NOMO-1 (cell line): Measurements from ENCODE around the gene TAGLN.
"Not testable (repeated sequence)": the region's sequence is repeated elsewhere in the genome, so short reads cannot be mapped to it uniquely, and the experiment has no call there.

Experiments used
- DNase-seq, 2 experiments: peaks; one replicate each; lab custom pipeline; 2025; ENCODE audit not compliant: unreplicated experiment in 2 of 2; lab: John Stamatoyannopoulos, UW

TAGLN gene

DNA sequence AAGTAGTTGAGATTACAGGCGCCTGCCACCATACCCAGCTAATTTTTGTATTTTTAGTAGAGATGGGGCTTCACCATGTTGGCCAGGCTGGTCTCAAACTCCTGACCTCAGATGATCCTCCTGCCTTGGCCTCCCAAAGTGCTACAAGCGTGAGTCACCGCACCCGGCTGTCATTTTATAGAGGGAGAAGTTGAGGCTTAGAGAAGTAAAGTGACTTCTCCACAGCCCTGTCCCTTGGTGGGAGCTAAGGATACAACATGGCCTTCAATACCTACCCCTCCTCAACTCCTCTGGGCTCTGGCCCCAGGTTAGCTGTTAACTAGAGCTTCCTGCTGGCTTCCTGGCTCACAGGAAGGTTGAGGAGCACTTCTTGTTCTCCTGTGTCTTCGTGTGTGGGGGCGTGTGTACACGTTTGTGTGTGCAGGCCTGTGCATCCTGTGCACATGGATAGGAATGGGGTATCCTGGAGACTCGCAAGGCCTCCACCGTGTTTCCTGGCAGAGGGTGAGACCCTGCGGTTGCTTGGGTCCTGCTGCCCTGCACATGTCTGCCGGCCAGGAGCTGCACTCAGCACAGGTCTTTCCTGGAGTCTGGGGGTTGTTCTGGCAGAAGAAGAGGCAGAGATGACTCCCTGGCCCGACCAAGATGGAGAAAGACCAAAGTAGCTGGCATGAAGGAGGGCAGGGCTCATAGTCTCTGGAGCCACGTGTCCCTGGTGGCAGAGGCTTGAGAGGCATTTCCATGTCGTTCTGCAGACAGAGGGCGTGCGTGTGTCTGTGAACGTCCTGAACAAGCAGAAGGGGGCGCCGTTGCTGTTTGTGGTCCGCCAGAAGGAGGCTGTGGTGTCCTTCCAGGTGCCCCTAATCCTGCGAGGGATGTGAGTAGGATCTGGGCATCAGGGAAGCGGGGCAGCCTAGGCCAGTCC lies 18.2 kb upstream of the TAGLN start:
- peak; percentile 53 to 73 for DNase-seq

DNA sequence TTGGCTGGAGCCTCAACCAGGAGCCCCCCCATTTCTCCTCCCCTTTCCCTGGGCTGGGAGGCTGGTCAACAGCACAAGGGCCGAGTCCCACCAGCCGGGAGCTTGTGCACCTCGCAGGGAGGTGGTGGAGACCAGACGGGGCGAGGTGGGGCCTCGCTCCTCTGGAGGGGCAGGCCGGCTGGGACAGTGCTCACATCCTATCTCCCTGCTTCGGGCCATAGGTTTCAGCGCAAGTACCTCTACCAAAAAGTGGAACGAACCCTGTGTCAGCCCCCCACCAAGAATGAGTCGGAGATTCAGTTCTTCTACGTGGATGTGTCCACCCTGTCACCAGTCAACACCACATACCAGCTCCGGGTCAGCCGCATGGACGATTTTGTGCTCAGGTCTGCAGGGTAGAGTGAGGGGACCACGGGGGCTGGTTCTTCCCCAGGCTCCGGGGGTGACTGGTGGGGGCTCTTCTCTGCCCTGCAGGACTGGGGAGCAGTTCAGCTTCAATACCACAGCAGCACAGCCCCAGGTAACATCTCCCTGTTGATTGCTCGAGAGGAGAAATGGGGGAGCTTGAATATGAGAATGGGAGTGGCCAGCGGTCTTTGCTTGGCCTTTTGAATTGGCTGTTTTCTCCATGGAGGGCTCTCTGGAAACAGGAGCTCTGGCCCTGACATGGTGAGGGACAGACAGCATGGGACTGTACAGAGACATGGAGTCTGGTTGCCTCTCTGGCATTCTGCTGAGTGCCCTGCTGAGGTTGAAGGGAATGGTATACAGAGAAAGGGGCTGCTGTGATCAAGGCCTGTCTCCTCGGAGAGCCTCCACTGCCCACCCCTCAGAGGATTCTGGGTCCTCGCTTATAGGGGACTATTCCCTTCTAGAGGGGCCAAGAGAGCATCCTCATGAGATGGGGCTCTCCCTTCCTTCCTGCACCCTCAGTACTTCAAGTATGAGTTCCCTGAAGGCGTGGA lies 17.3 kb upstream of the TAGLN start:
- DNase-seq: no peak

- no peak for DNase-seq
These were observed 16.6 kb upstream of the TAGLN start for GRCh38 chr11:117182551-117182935.

DNA sequence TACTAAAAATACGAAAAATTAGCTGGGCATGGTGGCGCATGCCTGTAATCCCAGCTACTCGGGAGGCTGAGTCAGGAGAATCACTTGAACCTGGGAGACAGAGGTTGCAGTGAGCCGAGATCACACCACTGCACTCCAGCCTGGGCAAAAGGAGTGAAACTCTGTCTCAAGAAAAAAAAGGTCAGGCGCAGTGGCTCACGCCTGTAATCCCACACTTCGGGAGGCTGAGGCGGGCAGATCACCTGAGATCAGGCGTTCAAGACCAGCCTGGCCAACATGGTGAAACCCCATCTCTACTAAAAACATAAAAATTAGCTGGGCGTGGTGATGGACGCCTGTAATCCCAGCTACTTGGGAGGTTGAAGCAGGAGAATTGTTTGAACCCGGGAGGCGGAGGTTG lies 16.0 kb upstream of the TAGLN start:
- DNase-seq: not testable (repeated sequence)

DNA sequence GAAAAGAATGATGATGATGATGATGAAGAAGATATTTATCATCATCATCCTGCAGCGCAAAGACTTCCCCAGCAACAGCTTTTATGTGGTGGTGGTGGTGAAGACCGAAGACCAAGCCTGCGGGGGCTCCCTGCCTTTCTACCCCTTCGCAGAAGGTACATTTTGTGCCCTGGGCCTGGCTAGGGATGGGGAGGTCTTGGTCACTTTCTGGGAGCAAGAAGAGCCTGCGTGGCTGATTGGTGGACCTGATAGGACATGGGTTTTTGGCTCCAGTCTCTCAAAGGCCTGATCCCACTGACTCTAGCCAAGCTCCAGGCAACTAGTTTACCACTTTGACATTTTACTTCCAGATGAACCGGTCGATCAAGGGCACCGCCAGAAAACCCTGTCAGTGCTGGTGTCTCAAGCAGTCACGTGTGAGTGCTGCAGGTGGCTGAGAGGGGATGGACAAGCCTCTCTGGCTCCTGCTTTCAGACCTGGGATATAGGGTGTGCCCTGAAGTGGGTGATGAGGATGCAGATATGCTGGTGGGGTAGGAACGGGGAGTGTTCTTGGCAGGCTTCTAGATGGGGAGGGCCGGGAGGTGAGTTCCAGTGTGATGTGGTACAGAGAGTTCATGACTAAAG lies 15.3 kb upstream of the TAGLN start:
- no peak for DNase-seq

DNA sequence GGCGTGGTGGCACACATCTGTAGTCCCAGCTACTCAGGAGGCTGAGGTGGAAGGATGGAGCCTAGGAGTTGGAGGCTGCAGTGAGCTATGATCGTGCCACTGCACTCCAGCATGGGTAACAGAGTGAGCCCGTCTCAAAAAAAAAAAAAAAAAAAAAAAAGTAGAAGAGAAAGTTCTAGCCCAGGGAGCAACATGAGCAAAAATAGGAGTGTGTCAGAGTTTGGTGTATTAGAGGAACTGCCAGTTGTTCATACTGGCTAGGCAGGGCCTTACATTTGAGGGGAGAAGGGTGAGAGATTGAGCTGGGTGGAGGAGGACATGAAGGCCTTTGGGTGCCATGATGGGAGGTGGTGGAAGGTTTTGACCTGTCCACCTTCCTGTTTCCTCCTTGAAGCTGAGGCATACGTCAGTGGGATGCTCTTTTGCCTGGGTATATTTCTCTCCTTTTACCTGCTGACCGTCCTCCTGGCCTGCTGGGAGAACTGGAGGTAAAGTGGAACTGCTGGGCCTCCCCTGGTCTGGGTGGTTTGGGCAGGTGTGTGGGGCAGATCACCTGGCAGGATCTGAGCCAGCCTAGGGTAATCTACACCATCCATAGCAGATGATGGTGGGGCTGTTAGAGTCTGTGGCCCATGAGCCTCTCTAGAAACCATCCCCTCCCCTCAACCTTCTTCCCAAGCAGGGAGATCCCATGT lies 13.3 kb upstream of the TAGLN start:
- DNase-seq: peak; percentile 62

- no peak for DNase-seq
These were observed 12.8 kb upstream of the TAGLN start for GRCh38 chr11:117186431-117186761.

DNA sequence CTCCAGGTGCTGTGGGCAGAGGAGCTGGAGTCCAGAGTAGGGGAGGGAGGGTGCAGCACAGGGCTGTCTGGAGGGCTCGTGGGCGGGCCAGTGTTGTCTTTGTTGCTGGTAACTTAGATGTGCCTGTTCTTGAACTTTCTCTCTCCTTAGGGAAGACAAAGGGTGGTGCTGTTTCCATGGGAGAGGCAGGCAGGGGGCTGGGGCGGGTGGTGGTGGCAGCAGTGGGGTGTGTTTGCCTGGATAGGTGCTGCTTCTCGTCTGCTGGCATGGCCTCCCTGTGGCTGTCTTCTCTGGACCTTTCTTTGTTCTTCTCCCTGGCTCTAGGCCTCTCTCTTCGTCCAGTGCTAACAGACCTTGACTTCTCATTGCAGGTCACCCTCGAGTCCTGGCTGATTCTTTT lies 12.2 kb upstream of the TAGLN start:
- no peak for DNase-seq

DNA sequence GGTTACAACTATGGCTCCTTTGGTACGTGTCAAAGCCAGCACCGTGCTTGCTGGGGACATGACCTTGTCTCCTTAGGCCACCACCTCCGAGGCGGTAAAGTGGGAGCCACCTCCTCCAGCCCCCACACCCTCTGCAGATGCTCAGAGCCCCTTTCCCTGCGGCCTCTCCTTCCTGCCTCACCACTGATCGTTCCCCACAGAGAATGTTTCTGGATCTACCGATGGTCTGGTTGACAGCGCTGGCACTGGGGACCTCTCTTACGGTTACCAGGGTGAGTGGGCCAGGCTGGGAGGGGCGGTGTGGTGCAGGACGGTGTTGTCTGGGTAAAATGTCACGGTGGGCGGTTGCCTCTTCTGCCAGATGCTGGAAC lies 11.8 kb upstream of the TAGLN start:
- DNase-seq: no peak

- DNase-seq: no peak
These were observed 11.2 kb upstream of the TAGLN start for GRCh38 chr11:117187799-117188481.

- DNase-seq: no peak
These were observed 10.5 kb upstream of the TAGLN start for GRCh38 chr11:117188620-117189081.

GRCh38 chr11:117189191-117189940 lies 9.8 kb upstream of the TAGLN start:
- peak; percentile 83 to 92 for DNase-seq

DNA sequence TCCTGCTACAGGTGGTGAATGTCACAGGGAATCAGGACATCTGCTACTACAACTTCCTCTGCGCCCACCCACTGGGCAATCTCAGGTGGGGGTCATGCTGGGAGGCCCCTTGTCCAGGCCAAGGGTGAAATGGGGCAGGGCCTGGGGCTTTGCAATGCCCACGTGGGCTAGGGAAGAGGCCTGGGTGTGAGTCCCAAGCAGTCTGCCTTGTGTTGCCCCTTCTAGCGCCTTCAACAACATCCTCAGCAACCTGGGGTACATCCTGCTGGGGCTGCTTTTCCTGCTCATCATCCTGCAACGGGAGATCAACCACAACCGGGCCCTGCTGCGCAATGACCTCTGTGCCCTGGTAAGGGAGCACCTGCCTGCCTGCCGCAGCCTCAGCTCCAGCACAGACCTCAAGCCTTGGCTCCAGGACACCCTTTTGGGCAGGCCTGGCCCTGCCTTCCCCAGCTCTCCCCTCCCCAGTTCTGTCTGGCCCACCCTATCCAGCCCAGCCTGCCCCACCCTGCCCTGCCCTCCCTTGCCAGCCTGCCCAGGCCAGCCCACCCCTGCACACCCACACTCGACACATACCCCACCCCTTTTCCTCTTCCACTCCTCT lies 9.1 kb upstream of the TAGLN start:
- no peak for DNase-seq

GRCh38 chr11:117191680-117192400 lies 7.3 kb upstream of the TAGLN start:
- no peak for DNase-seq

- DNase-seq: no peak
These were observed 6.7 kb upstream of the TAGLN start for GRCh38 chr11:117192401-117192875.

DNA sequence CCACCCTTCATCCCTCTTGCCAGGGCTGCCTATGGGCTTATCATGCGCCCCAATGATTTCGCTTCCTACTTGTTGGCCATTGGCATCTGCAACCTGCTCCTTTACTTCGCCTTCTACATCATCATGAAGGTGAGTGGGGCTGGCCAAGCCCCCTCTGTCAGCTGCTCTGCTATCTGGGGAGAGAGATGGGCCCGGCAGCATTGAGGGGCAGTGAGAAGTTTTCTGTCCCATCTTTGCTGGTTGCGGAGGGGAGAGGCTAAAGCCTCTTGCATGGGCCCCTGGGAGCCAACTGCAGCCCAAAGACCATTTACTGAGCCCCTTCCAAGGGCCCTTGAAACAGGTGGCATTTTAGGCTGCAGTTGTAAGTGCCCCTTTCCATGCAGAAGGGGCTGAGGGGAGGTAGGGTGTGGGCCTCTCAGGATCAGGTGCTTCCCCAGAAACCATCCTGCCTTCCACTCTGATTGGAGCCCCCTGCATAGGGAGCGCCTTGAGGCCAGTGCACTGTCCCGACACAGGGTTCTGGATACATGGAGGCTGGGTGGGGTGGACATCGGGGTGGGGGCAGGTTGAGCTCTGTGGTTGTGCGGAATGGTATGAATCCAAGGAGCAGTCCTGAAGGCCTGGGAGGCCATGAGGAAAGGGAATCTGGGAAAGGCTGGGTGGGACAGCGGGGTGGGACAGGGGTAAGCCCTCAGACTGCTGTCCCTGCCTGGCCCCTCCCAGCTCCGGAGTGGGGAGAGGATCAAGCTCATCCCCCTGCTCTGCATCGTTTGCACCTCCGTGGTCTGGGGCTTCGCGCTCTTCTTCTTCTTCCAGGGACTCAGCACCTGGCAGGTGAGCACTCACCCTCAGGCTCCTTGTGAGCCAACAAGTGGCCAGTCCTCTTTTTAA lies 5.8 kb upstream of the TAGLN start:
- no peak for DNase-seq

GRCh38 chr11:117194267-117194666 lies 4.9 kb upstream of the TAGLN start:
- DNase-seq: no peak
